Lower lobe of right lung (tissue), 2 donors: Measurements from ENCODE around the gene RNF130. TPM values are rescaled to one million over a fixed set of nuclear protein-coding genes. Genes with fewer than 3 reads are reported as not detected.

Experiments
- ATAC-seq, 2 donors: fragments of 200-7000 bp; cut with Tn5 transposase; one replicate each; pipeline ENCODE4 v1.9.1; 2020 to 2022; ENCODE audit warnings: mild to moderate bottlenecking in 2 of 2, moderate library complexity in 2 of 2
- DNase-seq: peaks from one replicate; pipeline ENCODE4 v3.0.0-alpha.2; 2020
- H3K27ac ChIP-seq: fragments of 200-600 bp; one replicate; pipeline ENCODE4 v1.8.0; 2022
- H3K27me3 ChIP-seq: fragments of 200-600 bp; one replicate; pipeline ENCODE4 v1.8.0; 2022; ENCODE audit warnings: low read depth
- H3K36me3 ChIP-seq: fragments of 200-600 bp; one replicate; pipeline ENCODE4 v1.8.0; 2022; ENCODE audit warnings: mild to moderate bottlenecking
- H3K4me1 ChIP-seq: fragments of 200-600 bp; one replicate; pipeline ENCODE4 v1.8.0; 2022
- H3K4me3 ChIP-seq: fragments of 200-600 bp; one replicate; pipeline ENCODE4 v1.8.0; 2022; ENCODE audit warnings: mild to moderate bottlenecking
- H3K9me3 ChIP-seq: fragments of 200-600 bp; one replicate; pipeline ENCODE4 v1.8.0; 2022
- CTCF ChIP-seq: fragments of 200-600 bp; IDR thresholded peaks from one replicate; pipeline ENCODE4 v1.8.0; 2022; ENCODE audit warnings: antibody characterized with exemption, mild to moderate bottlenecking
- intact Hi-C: fragments of 100-400 bp; cut with DNase I; formaldehyde crosslinking; loops from one replicate; pipeline ENCODE4 v1.11.0; 2022
- total RNA-seq: library from RNA; stranded (reverse); fragmentation: NEBNext Ultra II Directional; extraction: Animal tissue kit (Norgen Biotek cat#: 25700); gene quantifications from one replicate; pipeline ENCODE4 v1.2.1, GENCODE V29; 2021
- donor health status: DM: no; HTN: yes; CAD: no; lungs with severe emphysema.

Gene RNF130
- total RNA-seq, 1 donor from 2014 or later: 139 TPM

DNA sequence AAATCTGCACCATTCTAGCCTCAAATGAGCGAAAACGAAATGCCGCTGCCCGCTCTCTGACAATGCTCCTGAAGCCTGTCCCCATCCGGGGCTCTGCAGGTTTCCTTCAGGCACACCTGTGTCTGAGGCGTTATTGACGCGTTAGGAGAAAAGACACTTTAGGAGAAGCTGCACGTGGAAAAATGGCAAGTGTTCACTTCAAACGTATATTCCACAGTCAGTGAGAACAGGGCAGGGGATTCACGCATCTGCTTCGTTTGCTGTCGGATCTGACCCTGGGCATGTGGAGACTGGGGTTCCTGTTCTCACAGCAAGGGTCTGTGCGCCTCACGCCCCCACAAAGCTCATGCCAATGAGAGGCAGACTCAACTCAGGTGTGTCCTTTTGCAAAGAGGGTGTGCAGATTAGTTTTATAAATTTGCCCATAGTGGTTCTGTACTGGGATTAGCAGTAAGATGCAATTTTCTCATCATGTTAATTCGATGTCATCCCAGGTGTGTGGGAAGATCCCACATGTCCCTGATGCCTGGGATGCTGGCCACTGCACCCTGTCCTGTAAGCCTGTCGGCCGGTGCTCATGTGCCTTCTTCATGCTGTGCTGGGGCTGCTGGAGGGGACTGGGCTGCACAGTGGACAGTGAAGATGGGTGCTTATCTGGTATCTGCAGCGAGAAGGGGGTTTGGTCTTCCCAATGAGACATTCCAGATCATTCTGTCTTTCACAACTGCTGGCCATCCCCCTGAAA, 152.6 kb downstream of the RNF130 start:
- no peak overlapping the region for H3K27ac ChIP-seq
- no peak for DNase-seq
- no peaks in the 10 kb centered on the region for H3K27me3 ChIP-seq
- H3K4me3 ChIP-seq: no peak overlapping the region
- intact Hi-C loops: no loop called here
- TF ChIP-seq CTCF: no peak
- no peak for ATAC-seq
- peaks cover 8% of the 10 kb centered on the region for H3K4me1 ChIP-seq
- H3K36me3 ChIP-seq: no peaks in the 10 kb centered on the region
- H3K9me3 ChIP-seq: no peaks in the 10 kb centered on the region

- TF ChIP-seq CTCF: no peak
- ATAC-seq: no peak
- Histone ChIP-seq H3K4me1 (peaks cover 15% of the 10 kb centered on the region), H3K9me3 (no peaks in the 10 kb centered on the region), H3K27ac (no peak overlapping the region), H3K27me3 (no peaks in the 10 kb centered on the region), H3K36me3 (no peaks in the 10 kb centered on the region), H3K4me3 (no peak overlapping the region)
- intact Hi-C loops: no loop called here
- no peak for DNase-seq
Observed at GRCh38 chr5:179916523-179916922, 155.0 kb downstream of the RNF130 start.

GRCh38 chr5:179915406-179915935, 156.1 kb downstream of the RNF130 start:
- DNase-seq (no peak), ATAC-seq (no peak)
- TF ChIP-seq CTCF: no peak
- no peak overlapping the region for H3K27ac ChIP-seq
- no peaks in the 10 kb centered on the region for H3K9me3 ChIP-seq
- peaks cover 15% of the 10 kb centered on the region for H3K4me1 ChIP-seq
- H3K36me3 ChIP-seq: no peaks in the 10 kb centered on the region
- no peak overlapping the region for H3K4me3 ChIP-seq
- no peaks in the 10 kb centered on the region for H3K27me3 ChIP-seq
- intact Hi-C loops: no loop called here

GRCh38 chr5:179914032-179914755, 157.4 kb downstream of the RNF130 start:
- H3K9me3 ChIP-seq: no peaks in the 10 kb centered on the region
- peak overlapping the region; percentile 0 for H3K27ac ChIP-seq
- intact Hi-C loops: no loop called here
- TF ChIP-seq CTCF: no peak
- DNase-seq (no peak), ATAC-seq (peak; percentile 86 to 88)
- no peaks in the 10 kb centered on the region for H3K36me3 ChIP-seq
- peaks cover 15% of the 10 kb centered on the region for H3K4me1 ChIP-seq
- no peaks in the 10 kb centered on the region for H3K27me3 ChIP-seq
- no peak overlapping the region for H3K4me3 ChIP-seq

GRCh38 chr5:179913461-179913860, 158.1 kb downstream of the RNF130 start:
- no peak for ATAC-seq
- intact Hi-C loops: no loop called here
- peaks cover 19% of the 10 kb centered on the region for H3K4me1 ChIP-seq
- H3K27ac ChIP-seq: no peak overlapping the region
- no peaks in the 10 kb centered on the region for H3K9me3 ChIP-seq
- no peaks in the 10 kb centered on the region for H3K27me3 ChIP-seq
- no peak for DNase-seq
- H3K4me3 ChIP-seq: no peak overlapping the region
- no peaks in the 10 kb centered on the region for H3K36me3 ChIP-seq
- TF ChIP-seq CTCF: no peak
